ENCODE results near the gene PARD3.

- TF ChIP-seq POLR2AphosphoS5 (IDR thresholded peaks at IDR 0.05) (no peak), SMC3 (conservative IDR thresholded peaks at IDR 0.05; ENCODE audit: poor library complexity) (no peak), TAF1 (IDR thresholded peaks at IDR 0.05; ENCODE audit: low read depth) (no peak)
Observed at GRCh38 chr10:34356463-34356862, 458.6 kb downstream of the PARD3 start.
